HG03064 (cell line): ENCODE data around the gene ADAMTS17.

ENCODE experiments used
- ATAC-seq: cut with Tn5 transposase; IDR thresholded peaks from one replicate; pipeline ENCODE4 v1.9.1; 2021; ENCODE audit warnings: low read depth; ENCODE audit not compliant: unreplicated experiment

The ADAMTS17 gene, protein sequence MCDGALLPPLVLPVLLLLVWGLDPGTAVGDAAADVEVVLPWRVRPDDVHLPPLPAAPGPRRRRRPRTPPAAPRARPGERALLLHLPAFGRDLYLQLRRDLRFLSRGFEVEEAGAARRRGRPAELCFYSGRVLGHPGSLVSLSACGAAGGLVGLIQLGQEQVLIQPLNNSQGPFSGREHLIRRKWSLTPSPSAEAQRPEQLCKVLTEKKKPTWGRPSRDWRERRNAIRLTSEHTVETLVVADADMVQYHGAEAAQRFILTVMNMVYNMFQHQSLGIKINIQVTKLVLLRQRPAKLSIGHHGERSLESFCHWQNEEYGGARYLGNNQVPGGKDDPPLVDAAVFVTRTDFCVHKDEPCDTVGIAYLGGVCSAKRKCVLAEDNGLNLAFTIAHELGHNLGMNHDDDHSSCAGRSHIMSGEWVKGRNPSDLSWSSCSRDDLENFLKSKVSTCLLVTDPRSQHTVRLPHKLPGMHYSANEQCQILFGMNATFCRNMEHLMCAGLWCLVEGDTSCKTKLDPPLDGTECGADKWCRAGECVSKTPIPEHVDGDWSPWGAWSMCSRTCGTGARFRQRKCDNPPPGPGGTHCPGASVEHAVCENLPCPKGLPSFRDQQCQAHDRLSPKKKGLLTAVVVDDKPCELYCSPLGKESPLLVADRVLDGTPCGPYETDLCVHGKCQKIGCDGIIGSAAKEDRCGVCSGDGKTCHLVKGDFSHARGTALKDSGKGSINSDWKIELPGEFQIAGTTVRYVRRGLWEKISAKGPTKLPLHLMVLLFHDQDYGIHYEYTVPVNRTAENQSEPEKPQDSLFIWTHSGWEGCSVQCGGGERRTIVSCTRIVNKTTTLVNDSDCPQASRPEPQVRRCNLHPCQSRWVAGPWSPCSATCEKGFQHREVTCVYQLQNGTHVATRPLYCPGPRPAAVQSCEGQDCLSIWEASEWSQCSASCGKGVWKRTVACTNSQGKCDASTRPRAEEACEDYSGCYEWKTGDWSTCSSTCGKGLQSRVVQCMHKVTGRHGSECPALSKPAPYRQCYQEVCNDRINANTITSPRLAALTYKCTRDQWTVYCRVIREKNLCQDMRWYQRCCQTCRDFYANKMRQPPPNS

DNA sequence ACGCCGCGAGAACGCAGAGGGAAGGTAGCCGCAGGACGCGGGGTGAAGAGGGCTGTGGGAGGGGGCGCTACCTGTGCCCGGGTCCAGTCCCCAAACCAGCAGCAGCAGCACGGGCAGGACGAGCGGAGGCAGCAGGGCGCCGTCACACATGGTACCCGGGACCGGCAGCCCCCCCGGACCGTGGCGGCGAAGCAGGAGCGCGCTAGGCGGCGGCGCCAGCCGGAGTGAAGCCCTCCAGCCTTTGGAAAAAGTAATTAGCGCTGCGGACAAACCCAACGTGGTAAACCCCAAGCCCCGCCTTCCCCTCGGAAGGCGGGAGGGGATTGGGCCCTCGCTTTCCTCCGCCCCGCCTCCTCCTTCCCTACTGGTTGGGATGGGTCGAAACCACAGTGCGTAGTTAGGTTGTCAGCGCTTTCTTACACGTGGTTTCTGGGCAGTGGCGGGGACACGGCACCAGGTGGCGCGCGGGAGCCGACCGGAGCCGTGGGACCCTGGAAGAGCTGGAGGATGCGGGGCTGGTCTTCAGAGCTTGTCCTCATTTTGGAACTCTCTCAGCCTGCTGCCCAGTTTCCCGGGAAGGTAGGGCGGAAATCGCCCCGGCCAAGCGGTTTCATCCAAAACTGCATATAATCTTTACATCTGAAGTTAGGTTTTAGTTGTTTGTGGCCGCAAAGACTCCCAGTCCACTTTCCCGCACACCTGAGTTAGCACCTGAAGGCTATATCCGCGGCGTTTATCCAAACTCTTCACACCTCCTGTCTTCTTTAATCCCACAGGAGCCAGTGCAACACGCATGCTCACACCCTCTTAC is at the start of gene ADAMTS17:
Gene ADAMTS17 (minus strand): TSS at position 226 of the 811 bp plus-strand sequence. CDS start 76 bp downstream, at position 150.
- ATAC-seq = peak; percentile 96

DNA sequence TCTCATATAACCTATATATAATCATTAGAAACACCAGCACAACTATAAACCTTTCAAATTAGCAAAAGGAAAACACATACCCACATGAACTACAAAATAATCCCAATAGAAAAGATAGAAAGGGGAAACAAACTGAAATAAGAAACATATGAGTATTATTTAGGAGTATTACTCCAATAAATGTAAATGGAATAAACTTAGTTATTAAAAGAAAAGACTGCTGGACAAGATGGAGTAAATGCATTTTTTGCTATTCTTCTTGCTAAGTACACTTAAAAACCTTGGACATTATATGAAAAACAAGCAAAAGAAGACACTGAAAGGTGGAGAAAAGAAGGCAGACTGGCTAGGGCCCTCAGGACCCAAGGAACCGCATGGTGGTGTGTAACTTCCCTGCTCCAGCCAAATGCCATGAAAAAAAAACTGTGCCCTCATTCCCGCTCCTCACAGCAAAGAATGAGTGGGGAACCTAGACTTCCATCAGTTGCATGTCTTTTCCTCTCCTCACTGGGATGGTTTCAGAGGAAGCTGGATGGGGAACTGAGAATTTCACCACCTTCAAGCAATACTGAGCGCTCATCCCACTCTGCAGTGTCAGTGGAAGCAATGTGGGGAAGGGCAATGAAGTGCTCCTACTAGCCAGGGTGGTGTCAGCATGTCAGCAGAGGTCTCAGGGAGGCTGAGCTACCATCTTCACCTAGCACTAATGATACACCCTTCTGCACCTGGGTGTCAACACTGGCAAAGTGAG is 43.7 kb upstream of the ADAMTS17 start:
- no peak for ATAC-seq

DNA sequence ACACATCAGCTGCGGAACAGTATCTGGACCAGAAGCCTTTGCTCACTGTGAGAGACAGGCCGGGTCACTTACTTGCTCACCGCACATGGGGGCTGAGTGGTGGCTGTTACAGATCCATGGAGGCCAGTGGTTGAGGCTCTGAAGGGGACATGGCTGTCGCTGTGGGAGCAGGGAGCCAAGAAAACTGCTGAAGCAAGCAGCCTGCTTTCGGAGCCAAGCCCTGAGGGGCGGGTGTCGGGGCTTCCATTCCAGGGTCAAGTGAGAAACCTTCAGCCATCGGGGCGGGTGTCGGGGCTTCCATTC is 42.3 kb upstream of the ADAMTS17 start:
- no peak for ATAC-seq

DNA sequence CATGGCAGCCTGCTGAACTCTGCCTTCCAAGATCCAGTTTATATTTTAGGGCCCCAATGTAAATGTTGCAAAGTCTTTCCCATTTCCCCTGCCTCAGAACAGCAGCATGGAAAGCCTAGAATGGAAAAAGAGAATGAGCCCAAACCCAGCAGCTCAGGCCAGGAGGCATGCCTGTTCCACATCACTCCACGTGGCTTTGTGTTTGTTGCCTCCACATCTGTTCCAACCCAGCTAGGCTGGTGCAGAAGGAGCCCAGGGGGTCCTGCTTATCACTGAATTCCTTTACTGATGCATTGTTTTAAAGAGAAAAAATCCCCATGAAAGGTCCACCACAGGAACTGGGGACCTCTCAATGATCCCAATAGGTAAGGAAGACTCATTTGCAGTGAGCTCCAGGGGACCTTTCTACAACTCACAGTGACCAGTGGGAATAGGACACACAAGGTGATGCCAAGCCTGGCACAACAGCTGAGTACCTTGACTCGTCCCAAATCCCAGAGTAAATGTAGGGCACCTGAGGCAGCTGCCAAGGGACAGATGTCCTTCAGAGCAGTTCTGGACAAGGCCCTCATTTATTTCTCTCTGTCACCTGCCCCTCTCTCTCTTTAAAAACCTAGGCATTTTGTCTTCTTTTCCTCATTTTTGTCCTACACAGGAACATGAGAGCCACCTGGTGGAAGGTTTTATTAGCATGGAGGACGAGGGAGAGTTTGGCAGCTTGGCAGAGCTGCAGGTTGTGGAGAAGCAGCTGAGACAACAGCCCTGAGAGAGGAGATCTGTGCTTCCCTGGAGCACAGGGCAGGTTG is 41.7 kb upstream of the ADAMTS17 start:
- ATAC-seq = no peak

DNA sequence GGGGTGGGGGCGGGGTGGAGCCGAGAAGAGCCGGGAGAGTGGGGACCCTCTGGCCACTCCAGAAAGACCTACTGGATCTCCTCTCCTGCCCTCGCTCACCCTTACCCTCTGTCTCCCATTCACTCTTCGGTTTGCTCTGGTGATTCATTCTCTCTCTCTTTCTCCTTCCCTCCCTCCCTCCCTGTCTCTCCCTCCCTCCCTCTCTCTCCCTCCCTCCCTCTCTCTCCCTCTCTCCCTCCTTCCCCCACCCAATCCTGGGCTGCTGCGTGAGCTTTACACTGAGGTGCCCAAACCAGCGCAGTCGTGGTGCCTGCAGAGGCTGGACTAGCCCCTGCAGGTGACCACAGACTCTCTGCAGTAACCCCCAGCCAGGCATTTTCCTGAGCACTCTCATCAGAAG is 32.2 kb upstream of the ADAMTS17 start:
- ATAC-seq = no peak

DNA sequence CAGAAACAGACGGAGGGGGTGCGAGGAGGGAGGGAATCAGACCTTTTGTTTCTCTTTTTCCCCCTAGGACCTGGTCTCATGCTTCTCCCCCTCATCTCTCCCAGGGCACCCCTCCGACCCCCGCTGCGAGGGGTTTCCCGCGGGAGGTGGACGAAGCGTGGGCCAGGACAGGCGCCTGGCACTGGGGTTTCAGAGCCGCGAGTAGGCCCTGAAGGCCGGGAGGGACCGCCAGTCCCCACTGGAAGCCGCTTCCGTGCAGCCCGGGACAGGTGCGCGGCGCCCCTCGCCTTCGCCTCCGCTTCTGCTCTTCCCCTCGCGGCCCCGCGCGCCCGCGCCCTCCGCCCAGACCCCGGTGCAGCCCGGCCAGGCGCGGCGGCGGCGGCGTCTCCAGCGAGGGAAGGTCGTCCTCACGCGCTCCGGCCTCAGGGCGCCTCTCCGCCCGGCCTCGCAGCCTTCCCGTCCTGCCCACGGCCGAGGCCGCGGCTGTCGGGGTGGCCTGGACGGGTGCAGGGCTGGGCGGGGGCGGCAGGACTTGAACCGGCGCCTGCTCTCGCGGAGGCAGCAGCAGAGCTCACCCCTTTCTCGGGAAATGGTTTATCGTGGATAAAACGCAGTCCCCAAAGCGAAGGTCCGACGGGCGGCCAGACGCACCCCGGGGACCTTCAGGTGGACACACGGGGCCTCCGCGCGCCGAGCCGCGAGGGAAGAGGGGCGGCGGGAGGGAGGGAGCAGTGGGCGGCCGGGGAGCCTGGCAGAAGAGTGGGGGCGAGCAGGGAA is 31.5 kb upstream of the ADAMTS17 start:
- no peak for ATAC-seq

DNA sequence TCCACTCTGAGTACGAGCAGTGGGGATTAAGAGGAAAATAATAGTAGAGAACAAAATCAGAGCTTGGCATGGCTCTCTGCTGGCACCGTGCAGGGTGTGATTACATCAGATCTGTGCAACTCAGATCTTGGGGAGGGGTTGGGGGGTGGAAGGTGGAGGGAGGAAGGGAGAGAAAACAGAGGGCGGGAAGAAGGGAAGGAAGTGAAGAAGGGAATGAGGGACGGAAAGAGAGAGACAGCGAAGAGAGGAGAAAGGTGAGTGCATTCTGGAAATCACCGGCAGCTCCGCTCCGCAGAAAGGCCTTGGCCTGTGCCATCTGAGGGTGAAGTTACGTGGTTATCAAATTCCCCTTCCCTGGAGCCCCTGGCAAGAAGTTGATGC is 31.0 kb upstream of the ADAMTS17 start:
- no peak for ATAC-seq

DNA sequence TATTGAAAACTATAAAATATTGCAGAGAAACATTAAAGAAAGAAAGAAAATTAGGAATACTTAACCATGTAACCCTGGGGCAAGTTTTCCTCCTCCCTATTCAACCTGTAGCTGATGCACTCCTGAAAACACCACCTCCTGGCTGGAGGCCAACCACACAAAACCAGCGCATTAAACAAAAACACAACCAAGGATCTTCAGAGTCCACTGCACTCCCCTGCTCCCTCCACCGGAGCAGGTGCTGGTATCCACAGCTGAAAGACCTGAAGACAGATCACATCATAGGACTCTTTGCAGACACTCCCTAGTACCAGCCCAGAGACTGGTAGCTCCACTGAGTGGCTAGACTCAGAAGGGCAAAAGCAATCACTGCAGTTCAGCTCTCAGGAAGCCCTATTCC is 13.6 kb upstream of the ADAMTS17 start:
- no peak for ATAC-seq

DNA sequence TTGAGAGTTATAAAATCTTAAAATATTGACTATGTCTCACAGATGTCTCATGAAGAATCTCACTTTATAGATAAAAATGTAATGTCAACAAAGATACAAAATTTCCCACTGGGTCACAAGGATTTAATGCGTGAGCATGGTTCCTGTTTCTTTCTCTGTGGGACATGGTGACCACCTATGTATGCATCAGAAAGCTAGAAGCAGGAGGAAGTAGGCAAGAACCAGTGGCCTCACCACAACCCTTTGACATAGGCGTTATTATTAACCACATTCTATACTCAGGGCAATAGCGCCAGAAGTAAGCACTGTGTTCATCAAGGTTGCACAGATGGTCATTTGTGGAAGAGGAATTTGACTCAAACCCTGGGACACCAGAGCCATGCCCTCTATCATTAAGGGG is 11.7 kb upstream of the ADAMTS17 start:
- ATAC-seq = no peak

DNA sequence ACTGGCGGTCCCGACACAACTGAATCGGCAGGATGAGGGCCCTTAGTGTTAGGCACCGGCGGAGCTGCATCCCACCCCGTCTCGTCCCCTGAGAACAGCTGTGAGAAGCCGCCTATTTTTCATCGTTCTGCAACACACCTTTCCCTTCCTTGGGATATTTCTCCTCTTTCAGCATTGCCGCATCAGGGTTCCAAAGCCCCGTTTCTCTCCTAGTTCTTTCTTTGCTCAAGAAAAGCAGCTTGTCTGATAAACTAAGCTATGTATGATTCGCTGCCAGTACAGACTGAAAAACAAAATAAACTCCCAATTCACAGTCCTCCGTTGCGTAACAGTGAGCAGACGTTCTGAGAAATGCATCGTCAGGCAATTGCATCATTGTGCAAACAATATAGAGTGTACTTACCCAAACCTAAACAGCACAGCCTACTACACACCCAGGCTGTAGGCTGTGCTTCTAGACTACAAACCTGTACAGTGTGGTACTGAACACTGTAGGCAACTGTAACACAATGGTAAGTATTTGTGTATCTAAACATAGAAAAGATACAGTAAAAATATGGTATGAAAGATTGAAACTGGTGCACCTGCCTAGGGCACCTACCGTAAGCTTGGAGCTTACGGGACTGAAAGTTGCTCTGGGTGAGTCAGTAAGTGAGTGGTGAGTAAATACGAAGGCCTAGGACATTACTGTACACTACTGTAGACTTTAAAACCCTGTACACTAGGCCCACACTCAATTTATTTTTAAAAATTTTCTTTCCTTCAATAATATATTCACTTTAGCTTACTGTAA is 8.9 kb upstream of the ADAMTS17 start:
- no peak for ATAC-seq

DNA sequence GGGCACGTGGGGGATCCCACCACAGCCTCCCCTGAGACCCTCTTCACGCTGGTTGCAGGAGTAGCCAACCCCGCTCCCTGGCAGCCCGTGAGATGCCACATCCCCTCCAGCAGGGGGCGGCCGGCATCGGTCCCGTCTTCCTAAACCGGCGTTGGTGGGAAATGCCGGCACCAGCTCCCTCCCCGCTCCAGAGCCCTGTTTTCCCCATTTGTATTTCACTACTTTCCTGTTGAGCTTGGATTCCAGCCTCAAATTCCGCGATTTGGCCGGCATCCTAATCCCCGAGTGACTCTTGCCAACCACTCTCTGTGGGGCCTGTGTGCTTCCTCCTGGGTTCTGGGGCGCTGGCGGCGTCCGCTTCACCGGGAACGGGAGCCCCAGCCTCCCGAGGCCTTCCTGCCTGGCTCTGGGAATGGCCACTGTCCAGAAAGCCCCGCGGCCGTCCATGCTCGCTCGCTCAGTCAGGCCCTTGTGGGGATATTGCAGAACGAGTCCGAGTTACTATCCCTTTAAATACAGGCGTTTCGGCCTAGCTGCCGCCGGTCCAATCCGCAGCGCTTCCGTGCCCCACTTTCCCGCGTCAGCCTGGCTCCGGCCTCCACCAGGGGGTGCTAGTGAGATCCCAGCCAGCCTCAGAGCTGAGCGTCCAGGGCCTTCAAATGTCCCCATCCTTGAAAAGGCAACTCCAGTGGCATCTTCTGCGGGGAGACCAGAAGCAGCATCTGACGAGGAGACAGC is 8.1 kb upstream of the ADAMTS17 start:
- peak; percentile 92 for ATAC-seq

DNA sequence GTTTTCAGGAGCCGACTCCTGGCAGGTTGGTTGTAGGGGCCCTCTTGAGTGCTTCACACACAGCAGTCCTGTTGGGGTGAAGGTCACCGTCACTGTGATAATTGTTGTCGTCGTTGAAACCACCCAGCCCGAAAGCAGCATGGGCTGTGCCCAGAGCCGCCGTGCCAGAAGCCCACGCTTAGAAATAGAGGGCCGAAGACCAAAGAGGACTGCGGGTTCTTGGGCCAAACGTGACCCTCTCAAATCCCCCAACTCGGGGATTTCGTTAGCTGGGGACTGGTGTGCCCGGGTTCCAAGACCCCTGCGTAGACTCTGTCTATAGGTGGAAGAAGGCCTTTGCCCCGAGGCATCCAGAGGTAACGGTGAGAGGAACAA is 7.5 kb upstream of the ADAMTS17 start:
- ATAC-seq = no peak

DNA sequence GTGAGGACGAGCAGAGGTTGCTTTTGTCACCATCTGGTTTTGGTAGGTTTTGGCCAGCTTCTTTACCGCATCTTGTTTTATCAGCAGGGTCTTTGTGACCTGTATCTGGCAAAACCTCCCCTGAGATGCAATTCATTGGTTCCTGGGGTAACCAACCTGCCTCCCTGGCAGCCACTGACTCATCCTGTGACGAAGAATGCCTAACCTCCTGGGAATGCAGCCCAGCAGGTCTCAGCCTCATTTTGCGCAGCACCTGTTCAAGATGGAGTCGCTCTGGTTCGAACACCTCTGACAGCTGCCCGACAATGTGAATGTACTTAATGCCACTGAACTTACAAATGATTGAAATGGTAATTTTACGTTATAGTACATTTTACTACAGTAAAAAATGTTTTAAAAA is 6.8 kb upstream of the ADAMTS17 start:
- ATAC-seq = no peak

DNA sequence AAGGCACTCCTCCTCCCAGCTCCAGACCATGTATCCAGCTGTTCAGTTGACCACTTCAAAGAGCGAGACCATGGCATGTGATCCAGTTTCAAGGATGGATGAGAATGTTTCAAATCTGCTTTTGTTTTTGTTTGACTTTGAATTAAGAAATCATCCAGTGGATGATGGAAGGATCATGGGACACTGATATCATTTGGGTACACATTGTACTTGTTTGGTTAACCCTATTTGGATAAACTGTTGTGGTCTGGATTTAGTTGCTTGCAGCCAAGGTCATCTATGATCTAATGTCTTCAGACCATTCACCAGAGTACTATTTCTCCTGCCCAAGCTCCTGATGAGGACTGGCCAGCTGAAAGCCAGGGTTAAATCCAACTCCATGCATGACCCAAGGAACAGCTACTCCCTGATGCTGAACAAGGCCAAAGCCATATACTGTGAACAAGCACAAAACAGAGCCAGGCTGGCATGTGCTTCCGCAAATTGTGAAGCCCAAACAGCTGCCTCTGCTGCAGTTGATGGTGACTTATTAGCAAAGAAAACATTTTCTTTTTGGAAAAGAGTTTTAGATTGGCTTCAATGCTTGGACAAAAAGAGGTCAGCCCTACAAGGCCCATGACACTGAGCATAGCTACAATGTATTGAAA is 5.2 kb upstream of the ADAMTS17 start:
- ATAC-seq = no peak

DNA sequence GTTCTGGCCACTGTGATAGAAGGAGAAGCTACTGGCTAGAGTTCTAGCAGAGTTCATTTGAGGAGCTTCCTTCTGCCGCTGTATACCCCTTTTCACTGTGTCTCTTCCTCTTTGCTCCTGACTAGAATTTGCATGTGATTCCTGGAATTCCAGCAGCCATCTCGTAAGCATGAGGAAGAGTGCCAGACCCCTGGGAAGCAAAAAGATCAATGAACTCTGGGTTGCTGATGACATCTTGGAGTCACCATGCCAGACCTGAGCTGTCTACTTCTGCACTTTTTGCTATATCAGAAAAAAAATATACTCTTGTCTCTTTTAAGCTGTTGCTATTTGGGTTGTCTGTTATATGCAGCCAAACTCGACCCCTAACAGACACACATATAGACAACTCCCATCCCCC is 3.7 kb upstream of the ADAMTS17 start:
- ATAC-seq = no peak

DNA sequence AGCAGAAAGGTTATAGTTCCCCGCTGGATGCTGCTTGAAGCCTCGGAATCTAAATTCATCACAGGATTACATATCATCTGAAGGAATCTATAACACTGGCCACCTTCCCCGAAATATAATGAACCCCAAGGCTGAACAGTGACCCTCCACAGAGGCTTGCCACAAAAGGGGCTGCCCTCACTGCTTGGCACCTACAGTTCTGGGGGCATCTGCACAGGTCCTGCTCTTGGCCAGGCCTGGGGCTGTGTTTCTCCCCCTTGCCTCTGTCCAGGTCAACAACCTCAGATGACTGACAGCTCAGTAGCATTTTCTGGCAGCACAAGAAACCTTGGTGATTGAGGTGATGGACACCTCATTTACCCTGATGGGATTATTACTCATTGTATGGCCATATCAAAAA is 1.5 kb upstream of the ADAMTS17 start:
- no peak for ATAC-seq
